Measurements from ENCODE around the gene PXDC1.

GRCh38 chr6:3789018-3789895 is 37.7 kb upstream of the PXDC1 start:
- TF ChIP-seq CTCF (IDR thresholded peaks at IDR 0.05) = no peak
- no peak for TF ChIP-seq POLR2A (IDR thresholded peaks at IDR 0.05)
